ENCODE data around the gene MBNL1.

DNA sequence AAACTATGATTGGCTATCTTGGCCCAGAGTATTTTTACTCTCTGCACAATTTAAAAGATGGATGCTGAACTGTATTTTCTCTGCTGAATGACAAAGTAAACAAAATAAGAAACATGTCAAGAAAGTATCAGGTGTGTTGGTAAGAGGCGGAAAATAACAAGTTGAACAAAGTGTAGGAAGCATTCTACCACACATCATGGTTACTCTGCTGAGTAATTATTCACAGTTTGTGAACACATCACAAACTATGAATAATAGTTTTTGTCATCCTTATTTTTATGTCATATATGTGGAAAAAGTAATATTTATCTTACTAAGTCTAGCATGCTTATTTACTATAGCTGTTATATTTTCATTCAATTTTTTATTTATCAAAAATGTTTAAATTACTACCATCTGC lies 229.2 kb downstream of the MBNL1 start:
- no peak for TF ChIP-seq CTCF (tag by site-specific recombination; IDR thresholded peaks at IDR 0.05)
- TF ChIP-seq ZNF274 (IDR thresholded peaks at IDR 0.05; ENCODE audit: low read length) = no peak
- TF ChIP-seq ZNF274 (tag by site-specific recombination; IDR thresholded peaks at IDR 0.05; ENCODE audit: borderline replicate concordance) = no peak
- TF ChIP-seq, protein P1, sequence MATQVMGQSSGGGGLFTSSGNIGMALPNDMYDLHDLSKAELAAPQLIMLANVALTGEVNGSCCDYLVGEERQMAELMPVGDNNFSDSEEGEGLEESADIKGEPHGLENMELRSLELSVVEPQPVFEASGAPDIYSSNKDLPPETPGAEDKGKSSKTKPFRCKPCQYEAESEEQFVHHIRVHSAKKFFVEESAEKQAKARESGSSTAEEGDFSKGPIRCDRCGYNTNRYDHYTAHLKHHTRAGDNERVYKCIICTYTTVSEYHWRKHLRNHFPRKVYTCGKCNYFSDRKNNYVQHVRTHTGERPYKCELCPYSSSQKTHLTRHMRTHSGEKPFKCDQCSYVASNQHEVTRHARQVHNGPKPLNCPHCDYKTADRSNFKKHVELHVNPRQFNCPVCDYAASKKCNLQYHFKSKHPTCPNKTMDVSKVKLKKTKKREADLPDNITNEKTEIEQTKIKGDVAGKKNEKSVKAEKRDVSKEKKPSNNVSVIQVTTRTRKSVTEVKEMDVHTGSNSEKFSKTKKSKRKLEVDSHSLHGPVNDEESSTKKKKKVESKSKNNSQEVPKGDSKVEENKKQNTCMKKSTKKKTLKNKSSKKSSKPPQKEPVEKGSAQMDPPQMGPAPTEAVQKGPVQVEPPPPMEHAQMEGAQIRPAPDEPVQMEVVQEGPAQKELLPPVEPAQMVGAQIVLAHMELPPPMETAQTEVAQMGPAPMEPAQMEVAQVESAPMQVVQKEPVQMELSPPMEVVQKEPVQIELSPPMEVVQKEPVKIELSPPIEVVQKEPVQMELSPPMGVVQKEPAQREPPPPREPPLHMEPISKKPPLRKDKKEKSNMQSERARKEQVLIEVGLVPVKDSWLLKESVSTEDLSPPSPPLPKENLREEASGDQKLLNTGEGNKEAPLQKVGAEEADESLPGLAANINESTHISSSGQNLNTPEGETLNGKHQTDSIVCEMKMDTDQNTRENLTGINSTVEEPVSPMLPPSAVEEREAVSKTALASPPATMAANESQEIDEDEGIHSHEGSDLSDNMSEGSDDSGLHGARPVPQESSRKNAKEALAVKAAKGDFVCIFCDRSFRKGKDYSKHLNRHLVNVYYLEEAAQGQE (tag by site-specific recombination; IDR thresholded peaks at IDR 0.05) = no peak
- no peak for TF ChIP-seq SETDB1 (IDR thresholded peaks at IDR 0.05; ENCODE audit: insufficient read length, low read length)
- TF ChIP-seq ZNF433 (tag by site-specific recombination; IDR thresholded peaks at IDR 0.05; ENCODE audit: low read depth) = no peak
- TF ChIP-seq ZSCAN18 (tag by site-specific recombination; IDR thresholded peaks at IDR 0.05) = no peak
- no peak for TF ChIP-seq ZBTB49 (tag by site-specific recombination; IDR thresholded peaks at IDR 0.05; ENCODE audit: low read depth)
- TF ChIP-seq GLIS2 (tag by site-specific recombination; IDR thresholded peaks at IDR 0.05) = no peak
- TF ChIP-seq, protein P2, sequence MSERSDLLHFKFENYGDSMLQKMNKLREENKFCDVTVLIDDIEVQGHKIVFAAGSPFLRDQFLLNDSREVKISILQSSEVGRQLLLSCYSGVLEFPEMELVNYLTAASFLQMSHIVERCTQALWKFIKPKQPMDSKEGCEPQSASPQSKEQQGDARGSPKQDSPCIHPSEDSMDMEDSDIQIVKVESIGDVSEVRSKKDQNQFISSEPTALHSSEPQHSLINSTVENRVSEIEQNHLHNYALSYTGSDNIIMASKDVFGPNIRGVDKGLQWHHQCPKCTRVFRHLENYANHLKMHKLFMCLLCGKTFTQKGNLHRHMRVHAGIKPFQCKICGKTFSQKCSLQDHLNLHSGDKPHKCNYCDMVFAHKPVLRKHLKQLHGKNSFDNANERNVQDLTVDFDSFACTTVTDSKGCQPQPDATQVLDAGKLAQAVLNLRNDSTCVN (tag by site-specific recombination; optimal IDR thresholded peaks at IDR 0.05) = no peak
- TF ChIP-seq, protein P3, sequence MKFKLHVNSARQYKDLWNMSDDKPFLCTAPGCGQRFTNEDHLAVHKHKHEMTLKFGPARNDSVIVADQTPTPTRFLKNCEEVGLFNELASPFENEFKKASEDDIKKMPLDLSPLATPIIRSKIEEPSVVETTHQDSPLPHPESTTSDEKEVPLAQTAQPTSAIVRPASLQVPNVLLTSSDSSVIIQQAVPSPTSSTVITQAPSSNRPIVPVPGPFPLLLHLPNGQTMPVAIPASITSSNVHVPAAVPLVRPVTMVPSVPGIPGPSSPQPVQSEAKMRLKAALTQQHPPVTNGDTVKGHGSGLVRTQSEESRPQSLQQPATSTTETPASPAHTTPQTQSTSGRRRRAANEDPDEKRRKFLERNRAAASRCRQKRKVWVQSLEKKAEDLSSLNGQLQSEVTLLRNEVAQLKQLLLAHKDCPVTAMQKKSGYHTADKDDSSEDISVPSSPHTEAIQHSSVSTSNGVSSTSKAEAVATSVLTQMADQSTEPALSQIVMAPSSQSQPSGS (tag by site-specific recombination; IDR thresholded peaks at IDR 0.05; ENCODE audit: low read depth) = no peak
- TF ChIP-seq ZNF654 (tag by site-specific recombination; IDR thresholded peaks at IDR 0.05; ENCODE audit: low read depth) = no peak
- TF ChIP-seq, protein P4, sequence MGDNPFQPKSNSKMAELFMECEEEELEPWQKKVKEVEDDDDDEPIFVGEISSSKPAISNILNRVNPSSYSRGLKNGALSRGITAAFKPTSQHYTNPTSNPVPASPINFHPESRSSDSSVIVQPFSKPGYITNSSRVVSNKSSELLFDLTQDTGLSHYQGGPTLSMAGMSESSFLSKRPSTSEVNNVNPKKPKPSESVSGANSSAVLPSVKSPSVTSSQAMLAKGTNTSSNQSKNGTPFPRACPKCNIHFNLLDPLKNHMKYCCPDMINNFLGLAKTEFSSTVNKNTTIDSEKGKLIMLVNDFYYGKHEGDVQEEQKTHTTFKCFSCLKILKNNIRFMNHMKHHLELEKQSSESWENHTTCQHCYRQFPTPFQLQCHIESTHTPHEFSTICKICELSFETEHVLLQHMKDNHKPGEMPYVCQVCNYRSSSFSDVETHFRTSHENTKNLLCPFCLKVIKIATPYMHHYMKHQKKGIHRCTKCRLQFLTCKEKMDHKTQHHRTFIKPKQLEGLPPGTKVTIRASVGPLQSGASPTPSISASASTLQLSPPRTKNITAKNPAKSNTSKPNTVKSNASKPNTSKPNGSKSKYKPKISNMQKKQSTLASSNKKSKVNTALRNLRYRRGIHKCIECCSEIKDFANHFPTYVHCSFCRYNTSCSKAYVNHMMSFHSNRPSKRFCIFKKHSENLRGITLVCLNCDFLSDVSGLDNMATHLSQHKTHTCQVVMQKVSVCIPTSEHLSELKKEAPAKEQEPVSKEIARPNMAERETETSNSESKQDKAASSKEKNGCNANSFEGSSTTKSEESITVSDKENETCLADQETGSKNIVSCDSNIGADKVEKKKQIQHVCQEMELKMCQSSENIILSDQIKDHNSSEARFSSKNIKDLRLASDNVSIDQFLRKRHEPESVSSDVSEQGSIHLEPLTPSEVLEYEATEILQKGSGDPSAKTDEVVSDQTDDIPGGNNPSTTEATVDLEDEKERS (tag by site-specific recombination; IDR thresholded peaks at IDR 0.05) = no peak
- TF ChIP-seq ZNF239 (tag by site-specific recombination; IDR thresholded peaks at IDR 0.05) = no peak
- TF ChIP-seq ZNF24 (tag by site-specific recombination; IDR thresholded peaks at IDR 0.05) = no peak

Data from HEK293 (cell line).